Osteoblast (primary cell): ENCODE data around the gene C8B. TPM values are rescaled to one million over a fixed set of nuclear protein-coding genes. Genes with fewer than 3 reads are reported as not detected.

Experiments used
- DNase-seq: peaks from one replicate; pipeline ENCODE4 v3.0.0; 2011; ENCODE audit warnings: low spot score, mixed read lengths; ENCODE audit not compliant: insufficient read length; ENCODE audit errors: missing footprints
- H2AFZ ChIP-seq: 2 replicates; pipeline ENCODE4 v1.6.0; 2011; ENCODE audit warnings: mild to moderate bottlenecking, low read length
- H3K27ac ChIP-seq: 2 replicates; pipeline ENCODE4 v1.5.1; 2011; ENCODE audit warnings: mild to moderate bottlenecking, low read depth, low read length, moderate library complexity
- H3K27me3 ChIP-seq: 2 replicates; pipeline ENCODE4 v1.6.0; 2012; ENCODE audit warnings: mild to moderate bottlenecking, control low read depth, inconsistent platforms, low read length, moderate library complexity; ENCODE audit not compliant: insufficient read depth
- H3K36me3 ChIP-seq: 2 replicates; pipeline ENCODE4 v1.5.1; 2011; ENCODE audit warnings: mild to moderate bottlenecking, low read length, control low read depth, moderate library complexity; ENCODE audit not compliant: insufficient read depth
- H3K4me1 ChIP-seq: 2 replicates; pipeline ENCODE4 v1.5.1; 2011; ENCODE audit warnings: mild to moderate bottlenecking, low read length, control low read depth, moderate library complexity; ENCODE audit not compliant: insufficient read depth
- H3K4me2 ChIP-seq: 2 replicates; pipeline ENCODE4 v1.6.0; 2011; ENCODE audit warnings: mild to moderate bottlenecking, low read length; ENCODE audit not compliant: insufficient read depth
- H3K4me3 ChIP-seq: fragments of 200-600 bp; sonication (generic); 3 replicates; pipeline ENCODE4 v1.5.1; 2012; ENCODE audit warnings: mild to moderate bottlenecking, low read length, inconsistent platforms; ENCODE audit not compliant: insufficient read depth
- H3K79me2 ChIP-seq: 2 replicates; pipeline ENCODE4 v1.6.0; 2012; ENCODE audit warnings: mild to moderate bottlenecking, low read length, control low read depth, inconsistent platforms; ENCODE audit not compliant: insufficient read depth
- H3K9me3 ChIP-seq: 2 replicates; pipeline ENCODE4 v1.5.1; 2011; ENCODE audit warnings: low read depth, low read length, control low read depth
- H4K20me1 ChIP-seq: 2 replicates; pipeline ENCODE4 v1.6.0; 2012; ENCODE audit warnings: mild to moderate bottlenecking, low read length, control low read depth; ENCODE audit not compliant: insufficient read depth
- total RNA-seq: library from RNA; depleted of rRNA; stranded (reverse); fragments of >200 nt; gene quantifications from 2 replicates; pipeline ENCODE4 v1.2.3, GENCODE V29; 2012
- TF ChIP-seq, protein P1 (sequence below): IDR thresholded peaks from 2 replicates; pipeline ENCODE4 v1.5.1; 2011; ENCODE audit warnings: mild to moderate bottlenecking, low read depth, low read length, moderate library complexity; ENCODE audit errors: extremely low read depth

The C8B gene
- total RNA-seq, 1 donor: not detected

GRCh38 chr1:56963667-56964066, 2.1 kb downstream of the C8B start:
- Histone ChIP-seq H3K9me3 (no peaks in the 10 kb centered on the region), H2AFZ (no peak overlapping the region), H3K4me3 (no peak overlapping the region), H4K20me1 (no peaks in the 10 kb centered on the region), H3K27me3 (no peaks in the 10 kb centered on the region), H3K36me3 (no peaks in the 10 kb centered on the region), H3K4me1 (no peaks in the 10 kb centered on the region), H3K4me2 (no peak overlapping the region), H3K79me2 (no peaks in the 10 kb centered on the region), H3K27ac (no peak overlapping the region)
- TF ChIP-seq, protein P1, sequence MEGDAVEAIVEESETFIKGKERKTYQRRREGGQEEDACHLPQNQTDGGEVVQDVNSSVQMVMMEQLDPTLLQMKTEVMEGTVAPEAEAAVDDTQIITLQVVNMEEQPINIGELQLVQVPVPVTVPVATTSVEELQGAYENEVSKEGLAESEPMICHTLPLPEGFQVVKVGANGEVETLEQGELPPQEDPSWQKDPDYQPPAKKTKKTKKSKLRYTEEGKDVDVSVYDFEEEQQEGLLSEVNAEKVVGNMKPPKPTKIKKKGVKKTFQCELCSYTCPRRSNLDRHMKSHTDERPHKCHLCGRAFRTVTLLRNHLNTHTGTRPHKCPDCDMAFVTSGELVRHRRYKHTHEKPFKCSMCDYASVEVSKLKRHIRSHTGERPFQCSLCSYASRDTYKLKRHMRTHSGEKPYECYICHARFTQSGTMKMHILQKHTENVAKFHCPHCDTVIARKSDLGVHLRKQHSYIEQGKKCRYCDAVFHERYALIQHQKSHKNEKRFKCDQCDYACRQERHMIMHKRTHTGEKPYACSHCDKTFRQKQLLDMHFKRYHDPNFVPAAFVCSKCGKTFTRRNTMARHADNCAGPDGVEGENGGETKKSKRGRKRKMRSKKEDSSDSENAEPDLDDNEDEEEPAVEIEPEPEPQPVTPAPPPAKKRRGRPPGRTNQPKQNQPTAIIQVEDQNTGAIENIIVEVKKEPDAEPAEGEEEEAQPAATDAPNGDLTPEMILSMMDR: no peak
- no peak for DNase-seq

DNA sequence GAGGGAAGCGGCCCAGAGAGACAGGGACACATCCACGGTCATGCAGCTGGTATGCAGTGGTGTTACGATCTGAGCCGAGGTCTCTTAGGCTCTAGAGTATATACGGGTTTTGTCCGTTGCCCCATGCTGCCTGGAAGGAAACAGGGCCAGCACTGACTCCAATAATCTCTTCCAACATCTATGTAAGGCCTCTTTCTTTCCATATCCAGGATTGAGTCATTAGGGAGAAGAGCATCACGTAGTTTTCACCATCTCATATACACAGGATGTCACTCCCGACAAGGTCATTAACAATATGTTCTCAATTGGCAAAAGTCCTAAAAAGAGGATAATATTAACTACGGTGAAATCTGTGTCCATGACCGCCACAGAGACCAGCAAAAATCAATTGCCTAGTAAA, 4.4 kb downstream of the C8B start:
- Histone ChIP-seq H3K36me3 (no peaks in the 10 kb centered on the region), H3K4me1 (no peaks in the 10 kb centered on the region), H3K4me3 (no peak overlapping the region), H4K20me1 (no peaks in the 10 kb centered on the region), H2AFZ (no peak overlapping the region), H3K4me2 (no peak overlapping the region), H3K27me3 (no peaks in the 10 kb centered on the region), H3K9me3 (no peaks in the 10 kb centered on the region), H3K27ac (no peak overlapping the region), H3K79me2 (no peaks in the 10 kb centered on the region)
- no peak for DNase-seq
- TF ChIP-seq, protein P1: no peak

DNA sequence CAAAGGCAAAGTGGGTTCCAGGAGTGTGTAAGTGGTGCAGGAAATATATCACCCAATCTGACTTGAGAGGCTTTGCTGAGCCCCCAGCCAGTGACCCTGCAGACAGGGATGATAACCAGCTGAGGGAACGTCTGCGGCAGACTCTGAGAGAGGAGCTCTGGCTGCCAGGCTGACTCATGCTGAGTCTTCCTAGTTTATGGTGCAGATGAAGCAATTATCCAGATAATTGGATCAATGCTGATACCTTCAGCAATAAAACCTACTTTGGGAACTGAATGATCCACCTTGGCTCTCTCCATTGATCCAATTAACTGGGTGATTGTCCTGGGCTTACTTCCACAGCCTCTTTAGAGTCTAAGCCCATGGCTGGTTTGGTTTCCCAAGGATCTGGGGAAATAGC, 7.3 kb downstream of the C8B start:
- Histone ChIP-seq H4K20me1 (no peaks in the 10 kb centered on the region), H3K4me3 (no peak overlapping the region), H3K79me2 (no peaks in the 10 kb centered on the region), H3K4me2 (no peak overlapping the region), H3K27me3 (no peaks in the 10 kb centered on the region), H3K36me3 (no peaks in the 10 kb centered on the region), H3K4me1 (no peaks in the 10 kb centered on the region), H3K9me3 (no peaks in the 10 kb centered on the region), H2AFZ (no peak overlapping the region), H3K27ac (no peak overlapping the region)
- TF ChIP-seq, protein P1: no peak
- peak; percentile 65 for DNase-seq

DNA sequence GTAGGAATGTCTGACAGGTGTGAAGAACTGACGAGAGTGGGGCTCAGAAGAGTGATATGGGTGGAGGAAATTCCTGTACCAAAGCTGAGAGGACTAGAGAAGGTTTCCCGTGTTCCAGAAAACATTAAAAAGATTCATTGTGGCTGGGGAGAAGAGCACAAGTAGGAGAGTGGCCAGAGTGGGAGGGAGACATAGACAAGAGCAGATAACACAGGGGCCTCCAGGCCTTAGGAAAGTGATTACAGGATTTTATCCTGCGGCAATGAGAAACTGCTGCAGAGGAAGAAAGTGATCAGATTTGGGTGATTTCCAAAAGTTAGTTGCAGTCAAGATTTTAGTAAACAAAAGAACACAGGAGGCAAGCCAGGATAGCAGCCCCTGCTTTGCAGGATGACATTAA, 7.9 kb downstream of the C8B start:
- H3K27ac ChIP-seq: no peak overlapping the region
- TF ChIP-seq, protein P1: no peak
- no peaks in the 10 kb centered on the region for H3K27me3 ChIP-seq
- H3K4me2 ChIP-seq: no peak overlapping the region
- H4K20me1 ChIP-seq: no peaks in the 10 kb centered on the region
- H3K9me3 ChIP-seq: no peaks in the 10 kb centered on the region
- no peaks in the 10 kb centered on the region for H3K36me3 ChIP-seq
- DNase-seq: no peak
- no peaks in the 10 kb centered on the region for H3K79me2 ChIP-seq
- no peak overlapping the region for H2AFZ ChIP-seq
- H3K4me3 ChIP-seq: no peak overlapping the region
- no peaks in the 10 kb centered on the region for H3K4me1 ChIP-seq
